AG10803 (cell line): ENCODE data around the gene ENTPD3.

Experiments
- DNase-seq: peaks from one replicate; pipeline ENCODE4 v3.0.0; 2010; ENCODE audit warnings: low read depth
- H3K4me3 ChIP-seq: 2 replicates; pipeline ENCODE4 v1.5.1; 2011; ENCODE audit warnings: mild to moderate bottlenecking, low read length, control low read depth
- TF ChIP-seq, protein P1 (sequence below): conservative IDR thresholded peaks from 2 replicates; pipeline ENCODE4 v1.5.1; 2011; ENCODE audit warnings: mild to moderate bottlenecking, low read length, control low read depth, inconsistent platforms

The ENTPD3 gene

DNA sequence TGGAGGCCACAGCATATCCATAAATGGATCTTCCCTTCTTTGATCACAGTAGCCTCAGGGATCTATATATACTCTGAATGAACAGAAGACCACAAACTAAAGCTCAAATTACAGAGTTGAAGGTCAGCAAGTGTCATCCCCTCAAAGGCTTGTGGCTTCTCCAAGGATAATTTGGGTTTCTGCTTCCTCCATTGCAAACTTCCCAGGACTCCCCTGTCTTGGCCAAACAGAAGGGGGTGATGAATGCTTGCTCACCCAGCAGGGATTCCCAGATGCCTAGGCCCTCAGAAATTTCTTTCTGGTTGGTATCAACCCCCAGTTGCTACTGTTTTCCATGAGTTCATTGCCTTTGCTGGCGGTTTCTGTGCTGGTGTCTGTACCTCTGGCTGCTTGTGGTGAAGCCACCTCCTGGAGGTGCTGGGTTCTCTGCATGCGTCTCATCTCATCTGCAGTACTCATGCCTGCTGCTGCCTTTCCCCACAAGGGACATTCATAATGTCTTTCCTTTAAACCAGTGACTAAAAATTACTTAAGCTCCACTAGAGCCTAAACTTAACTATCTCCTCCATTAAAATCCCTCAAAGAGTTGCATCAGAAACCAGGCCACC, 17.7 kb downstream of the ENTPD3 start:
- no peak overlapping the region for H3K4me3 ChIP-seq
- TF ChIP-seq, protein P1, sequence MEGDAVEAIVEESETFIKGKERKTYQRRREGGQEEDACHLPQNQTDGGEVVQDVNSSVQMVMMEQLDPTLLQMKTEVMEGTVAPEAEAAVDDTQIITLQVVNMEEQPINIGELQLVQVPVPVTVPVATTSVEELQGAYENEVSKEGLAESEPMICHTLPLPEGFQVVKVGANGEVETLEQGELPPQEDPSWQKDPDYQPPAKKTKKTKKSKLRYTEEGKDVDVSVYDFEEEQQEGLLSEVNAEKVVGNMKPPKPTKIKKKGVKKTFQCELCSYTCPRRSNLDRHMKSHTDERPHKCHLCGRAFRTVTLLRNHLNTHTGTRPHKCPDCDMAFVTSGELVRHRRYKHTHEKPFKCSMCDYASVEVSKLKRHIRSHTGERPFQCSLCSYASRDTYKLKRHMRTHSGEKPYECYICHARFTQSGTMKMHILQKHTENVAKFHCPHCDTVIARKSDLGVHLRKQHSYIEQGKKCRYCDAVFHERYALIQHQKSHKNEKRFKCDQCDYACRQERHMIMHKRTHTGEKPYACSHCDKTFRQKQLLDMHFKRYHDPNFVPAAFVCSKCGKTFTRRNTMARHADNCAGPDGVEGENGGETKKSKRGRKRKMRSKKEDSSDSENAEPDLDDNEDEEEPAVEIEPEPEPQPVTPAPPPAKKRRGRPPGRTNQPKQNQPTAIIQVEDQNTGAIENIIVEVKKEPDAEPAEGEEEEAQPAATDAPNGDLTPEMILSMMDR: no peak
- DNase-seq: no peak

DNA sequence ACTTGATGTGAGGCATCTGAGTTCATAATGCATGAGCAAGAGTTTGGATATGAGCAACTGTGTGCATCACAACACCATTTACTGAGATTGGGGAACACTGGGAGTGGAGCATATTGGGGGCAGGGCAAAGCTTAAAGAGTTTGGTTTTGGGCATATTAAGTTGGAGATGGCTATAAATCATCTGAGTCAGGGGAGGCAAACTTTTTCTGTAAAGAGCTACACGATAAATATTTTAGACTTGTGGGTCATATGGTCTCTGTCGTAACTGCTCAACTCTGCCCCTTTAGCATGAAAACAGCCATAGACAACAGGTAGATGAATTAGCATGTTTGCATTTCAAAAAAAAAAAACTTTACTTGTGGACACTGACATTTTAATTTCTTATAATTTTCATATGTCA, 20.0 kb downstream of the ENTPD3 start:
- DNase-seq: no peak
- TF ChIP-seq, protein P1: no peak
- no peak overlapping the region for H3K4me3 ChIP-seq

DNA sequence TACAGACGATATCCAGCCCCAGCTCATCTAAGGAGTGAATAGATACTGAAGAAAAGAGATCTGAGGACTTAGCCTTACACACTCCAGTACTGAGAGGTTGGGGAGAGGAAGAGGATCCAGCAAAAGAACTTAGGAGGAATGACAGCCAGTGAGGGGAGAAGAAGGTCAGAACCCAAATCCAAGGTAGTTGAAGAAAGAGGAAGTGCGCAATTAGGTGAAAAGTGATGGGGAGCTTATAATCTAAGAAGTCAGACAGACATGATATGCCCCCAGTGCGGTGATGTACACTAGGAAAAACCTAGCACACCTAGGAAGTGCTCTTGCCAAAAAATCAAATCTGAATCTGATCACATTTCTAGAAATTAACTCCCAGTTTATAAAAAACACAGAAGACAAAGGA, 20.6 kb downstream of the ENTPD3 start:
- H3K4me3 ChIP-seq: no peak overlapping the region
- no peak for DNase-seq
- TF ChIP-seq, protein P1: no peak

DNA sequence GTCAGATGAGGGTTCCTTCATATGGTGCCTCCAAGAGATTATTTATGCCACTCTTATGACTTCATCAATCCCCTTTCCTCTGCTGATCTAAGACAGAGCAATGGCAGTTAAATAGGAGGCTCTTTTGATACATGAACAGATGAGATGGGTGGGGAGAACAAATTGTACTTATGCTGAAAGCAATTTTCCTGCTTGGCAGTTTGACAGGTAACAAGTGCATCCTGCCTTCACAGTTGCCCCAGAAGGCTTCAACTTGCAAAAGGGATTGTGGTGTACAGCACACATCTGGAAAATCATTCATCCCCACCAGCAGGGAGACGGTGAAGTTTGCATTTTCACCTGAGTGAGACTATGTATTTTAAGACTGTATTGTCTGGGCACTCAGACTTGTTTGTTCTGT, 27.3 kb downstream of the ENTPD3 start:
- no peak for DNase-seq
- TF ChIP-seq, protein P1: no peak
- H3K4me3 ChIP-seq: no peak overlapping the region

DNA sequence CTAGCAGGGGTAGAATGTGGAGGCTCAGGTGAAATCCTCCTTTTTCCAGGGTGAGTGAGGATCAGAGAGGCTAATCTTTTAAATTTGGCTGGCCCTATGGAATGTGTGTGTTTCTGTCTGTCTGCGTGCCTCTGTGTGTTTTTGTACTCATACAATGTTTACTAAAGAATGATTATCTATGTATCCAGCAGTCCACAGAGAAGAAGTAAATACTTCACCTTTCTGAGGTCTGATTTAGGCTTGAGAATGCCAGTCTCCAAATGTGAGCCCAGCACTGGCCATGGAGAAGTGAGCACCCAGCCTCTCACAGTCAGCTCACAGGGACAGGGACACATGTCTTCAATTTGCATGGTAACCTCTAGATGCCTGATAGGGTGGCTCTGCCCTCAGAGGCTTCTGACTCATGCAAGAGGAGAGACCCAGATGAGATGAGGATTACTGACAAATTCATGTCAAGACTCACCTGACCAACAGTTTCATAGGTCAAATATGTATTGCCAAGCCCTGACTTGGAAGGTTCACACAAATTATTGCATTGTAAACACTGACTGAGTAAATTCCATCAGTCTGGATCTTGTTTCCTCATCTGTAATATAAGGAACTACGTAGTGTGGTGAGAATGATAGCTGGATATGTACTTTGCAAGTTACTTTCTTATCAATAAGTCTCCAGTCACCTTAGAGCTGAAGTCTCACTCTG, 31.0 kb downstream of the ENTPD3 start:
- TF ChIP-seq, protein P1: no peak
- H3K4me3 ChIP-seq: no peak overlapping the region
- no peak for DNase-seq

DNA sequence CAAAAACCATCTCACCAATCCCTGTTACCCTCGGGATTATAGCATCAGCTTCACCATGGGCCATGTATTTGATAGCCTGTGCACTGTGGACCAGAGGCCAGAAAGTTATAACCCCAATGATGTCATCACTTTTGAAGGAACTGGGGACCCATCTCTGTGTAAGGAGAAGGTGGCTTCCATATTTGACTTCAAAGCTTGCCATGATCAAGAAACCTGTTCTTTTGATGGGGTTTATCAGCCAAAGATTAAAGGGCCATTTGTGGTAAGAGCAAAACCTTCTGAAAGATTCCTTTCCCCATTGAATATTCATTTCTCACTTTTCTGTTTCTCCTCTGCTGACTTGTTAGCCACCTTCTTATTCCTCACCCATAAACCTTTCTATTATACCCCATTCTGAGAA, 35.9 kb downstream of the ENTPD3 start:
- TF ChIP-seq, protein P1: no peak
- DNase-seq: no peak
- H3K4me3 ChIP-seq: no peak overlapping the region

DNA sequence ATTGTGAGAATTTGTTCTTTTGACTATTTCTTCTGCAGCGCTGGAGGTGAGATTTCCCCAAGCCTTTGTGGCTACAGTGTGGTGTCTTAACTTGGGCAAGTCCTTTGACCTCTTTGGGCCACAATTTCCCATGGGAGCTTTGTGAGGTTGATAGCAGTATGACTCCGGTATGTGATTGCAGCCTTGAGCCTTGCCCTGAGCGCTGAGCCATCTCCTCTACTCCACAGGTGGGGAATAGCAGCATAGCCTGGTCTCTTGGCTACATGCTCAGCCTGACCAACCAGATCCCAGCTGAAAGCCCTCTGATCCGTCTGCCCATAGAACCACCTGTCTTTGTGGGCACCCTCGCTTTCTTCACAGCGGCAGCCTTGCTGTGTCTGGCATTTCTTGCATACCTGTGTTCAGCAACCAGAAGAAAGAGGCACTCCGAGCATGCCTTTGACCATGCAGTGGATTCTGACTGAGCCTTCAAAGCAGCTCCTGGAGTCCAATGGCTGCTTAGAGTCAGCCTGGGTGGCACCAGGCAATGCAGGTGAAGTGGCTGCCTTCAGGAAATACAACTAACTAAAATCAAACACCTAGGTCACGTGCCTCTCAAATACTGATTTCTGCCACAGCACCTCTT, 40.2 kb downstream of the ENTPD3 start:
- TF ChIP-seq, protein P1: no peak
- no peak for DNase-seq
- H3K4me3 ChIP-seq: no peak overlapping the region
